ENCODE measurements around the gene ANXA8. TPM values are rescaled to one million over a fixed set of nuclear protein-coding genes. Genes with fewer than 3 reads are reported as not detected.

ANXA8 gene
- total RNA-seq, 4 donors from 2014 or later, result 0.60 TPM; not detected in 3

DNA sequence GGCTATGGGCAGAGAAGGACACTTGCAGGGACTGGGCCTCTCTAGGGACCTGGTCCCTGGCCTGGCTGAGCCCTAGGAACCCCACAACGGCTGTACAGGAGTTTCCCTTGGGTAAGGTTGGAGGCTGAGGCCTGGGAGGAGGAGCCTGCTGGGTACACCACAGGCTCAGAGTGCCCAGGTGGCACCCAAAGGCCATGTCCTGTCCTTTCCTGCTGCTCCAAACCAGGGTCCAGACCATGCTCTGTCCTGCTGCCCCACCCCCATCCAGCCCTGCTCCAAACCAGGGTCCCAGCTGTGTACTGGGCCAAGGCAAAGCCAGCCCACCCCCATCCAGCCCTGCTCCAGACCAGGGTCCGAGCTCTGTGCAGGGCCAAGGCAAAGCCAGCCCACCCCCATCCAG is 64.5 kb downstream of the ANXA8 start:
- in situ Hi-C loops (cut with MboI; ENCODE audit: low pct_ligation_motif_present in 1 of 4, low pct_unique_long_range_greater_than_20kb in 1 of 4, low sequenced_read_pairs in 3 of 4) (no loop called here), intact Hi-C loops (cut with DNase I; ENCODE audit: low total_unique reads) (no loop called here)
- WGBS, 2 donors (ENCODE audit: low coverage in 1 of 2), result 81 to 100% methylated on average over 1 to 2 of the region's 2 CpGs
- H3K27me3 ChIP-seq, result no peaks in the 10 kb centered on the region
- TF ChIP-seq POLR2A (IDR thresholded peaks at IDR 0.05), result no peak
- no peak for TF ChIP-seq EP300 (IDR thresholded peaks at IDR 0.05; ENCODE audit: low read depth)
- TF ChIP-seq, protein P1, sequence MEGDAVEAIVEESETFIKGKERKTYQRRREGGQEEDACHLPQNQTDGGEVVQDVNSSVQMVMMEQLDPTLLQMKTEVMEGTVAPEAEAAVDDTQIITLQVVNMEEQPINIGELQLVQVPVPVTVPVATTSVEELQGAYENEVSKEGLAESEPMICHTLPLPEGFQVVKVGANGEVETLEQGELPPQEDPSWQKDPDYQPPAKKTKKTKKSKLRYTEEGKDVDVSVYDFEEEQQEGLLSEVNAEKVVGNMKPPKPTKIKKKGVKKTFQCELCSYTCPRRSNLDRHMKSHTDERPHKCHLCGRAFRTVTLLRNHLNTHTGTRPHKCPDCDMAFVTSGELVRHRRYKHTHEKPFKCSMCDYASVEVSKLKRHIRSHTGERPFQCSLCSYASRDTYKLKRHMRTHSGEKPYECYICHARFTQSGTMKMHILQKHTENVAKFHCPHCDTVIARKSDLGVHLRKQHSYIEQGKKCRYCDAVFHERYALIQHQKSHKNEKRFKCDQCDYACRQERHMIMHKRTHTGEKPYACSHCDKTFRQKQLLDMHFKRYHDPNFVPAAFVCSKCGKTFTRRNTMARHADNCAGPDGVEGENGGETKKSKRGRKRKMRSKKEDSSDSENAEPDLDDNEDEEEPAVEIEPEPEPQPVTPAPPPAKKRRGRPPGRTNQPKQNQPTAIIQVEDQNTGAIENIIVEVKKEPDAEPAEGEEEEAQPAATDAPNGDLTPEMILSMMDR (IDR thresholded peaks at IDR 0.05), result no peak
- no peak for TF ChIP-seq POLR2AphosphoS5 (IDR thresholded peaks at IDR 0.05)
- H3K4me3 ChIP-seq, result no peak overlapping the region
- no peaks in the 10 kb centered on the region for H3K4me1 ChIP-seq
- no peak for DNase-seq
- no peaks in the 10 kb centered on the region for H3K9me3 ChIP-seq
- no peaks in the 10 kb centered on the region for H3K36me3 ChIP-seq
- no peak overlapping the region for H3K27ac ChIP-seq

DNA sequence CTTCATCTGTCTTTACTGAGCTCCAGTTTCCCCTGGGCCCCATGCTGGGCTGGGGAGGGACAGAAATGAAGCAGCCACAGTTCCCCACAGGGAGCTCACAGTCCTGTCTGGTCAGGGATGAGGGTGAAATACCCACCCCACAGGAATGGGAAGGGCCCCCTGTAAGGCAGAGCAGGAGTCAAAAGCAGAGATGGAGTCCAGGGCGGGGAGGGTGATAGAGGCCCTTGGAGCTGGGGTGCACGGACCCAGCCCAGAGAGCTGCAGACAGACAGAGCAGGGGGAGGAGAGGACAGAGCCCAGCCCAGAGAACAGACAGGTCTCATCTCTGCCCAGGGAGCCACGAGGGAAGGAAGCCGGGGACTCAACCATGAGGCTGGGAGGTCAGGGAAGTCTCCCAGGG is 64.9 kb downstream of the ANXA8 start:
- in situ Hi-C loops (cut with MboI; ENCODE audit: low pct_ligation_motif_present in 1 of 4, low pct_unique_long_range_greater_than_20kb in 1 of 4, low sequenced_read_pairs in 3 of 4), result no loop called here
- Histone ChIP-seq H3K4me3 (no peak overlapping the region), H3K4me1 (no peaks in the 10 kb centered on the region), H3K27me3 (no peaks in the 10 kb centered on the region), H3K36me3 (no peaks in the 10 kb centered on the region), H3K9me3 (no peaks in the 10 kb centered on the region), H3K27ac (no peak overlapping the region)
- TF ChIP-seq, protein P1 (IDR thresholded peaks at IDR 0.05), result no peak
- TF ChIP-seq EP300 (IDR thresholded peaks at IDR 0.05; ENCODE audit: low read depth) (no peak), POLR2A (IDR thresholded peaks at IDR 0.05) (no peak), POLR2AphosphoS5 (IDR thresholded peaks at IDR 0.05) (no peak)
- no peak for DNase-seq
- 80 to 87% methylated on average over 1 to 4 of the region's 4 CpGs for WGBS, 2 donors (ENCODE audit: low coverage in 1 of 2)
- intact Hi-C loops (cut with DNase I; ENCODE audit: low total_unique reads), result no loop called here

- intact Hi-C loops (cut with DNase I; ENCODE audit: low total_unique reads), result no loop called here
- no peaks in the 10 kb centered on the region for H3K27me3 ChIP-seq
- DNase-seq, result no peak
- no peaks in the 10 kb centered on the region for H3K36me3 ChIP-seq
- in situ Hi-C loops (cut with MboI; ENCODE audit: low pct_ligation_motif_present in 1 of 4, low pct_unique_long_range_greater_than_20kb in 1 of 4, low sequenced_read_pairs in 3 of 4), result no loop called here
- TF ChIP-seq EP300 (IDR thresholded peaks at IDR 0.05; ENCODE audit: low read depth), result no peak
- TF ChIP-seq, protein P1 (IDR thresholded peaks at IDR 0.05), result no peak
- TF ChIP-seq POLR2A (IDR thresholded peaks at IDR 0.05), result no peak
- no peak for TF ChIP-seq POLR2AphosphoS5 (IDR thresholded peaks at IDR 0.05)
- no peak overlapping the region for H3K27ac ChIP-seq
- no peaks in the 10 kb centered on the region for H3K4me1 ChIP-seq
- WGBS, 2 donors (ENCODE audit: low coverage in 1 of 2), result 84% methylated on average over 5 of the region's 6 CpGs; no CpG with 5 or more reads in 1 of the 2 donors
- H3K4me3 ChIP-seq, result no peak overlapping the region
- H3K9me3 ChIP-seq, result no peaks in the 10 kb centered on the region
Observed at GRCh38 chr10:47418321-47418720, 65.6 kb downstream of the ANXA8 start.

Small RNA genes lying within 50 kb of the gene (small RNA-seq; reads per million reads assigned to genes)
- gene AL591684.3 (0 reads per million in 4 donors), gene RNA5SP312 (0 reads per million in 4 donors)

Other genes with a start within 250 kb of the ANXA8 start
- gene GDF10, start 183.9 kb downstream of the ANXA8 start, total RNA-seq, result 1 to 10 TPM in 1 of 4 donors, under 1 TPM in 2, not detected in 1; 0.79 to 1.2 (median 1.00) TPM
- not detected for gene GDF2, start 161.7 kb downstream of the ANXA8 start, total RNA-seq
- gene RBP3, start 135.8 kb downstream of the ANXA8 start, total RNA-seq, result not detected
- gene ZNF488, start 99.8 kb downstream of the ANXA8 start, total RNA-seq, result under 1 TPM in 2 of 4 donors, not detected in 2; 0.41 to 0.80 TPM
- not detected for gene FAM25G, start 7.6 kb upstream of the ANXA8 start, total RNA-seq
- gene AGAP9, start 39.5 kb upstream of the ANXA8 start, total RNA-seq, result 10 to 100 TPM in 2 of 4 donors, 1 to 10 TPM in 2; 2.0 to 18.6 (median 12.4) TPM